ENCODE data around the gene XK.
"Not testable (repeated sequence)": the region's sequence is repeated elsewhere in the genome, so short reads cannot be mapped to it uniquely, and the experiment has no call there.

The XK gene

GRCh38 chrX:37685381-37686359 is at the start of gene XK:
TSS of gene XK (plus strand) at chrX:37685791. CDS start at chrX:37685962, 171 bp downstream.
- peak; percentile 21 for DNase-seq (ENCODE audit: low read depth)
- peak within 1 kb of the TSS; percentile 32 for H3K4me3 ChIP-seq (replicated peaks; ENCODE audit: low read depth, low read length)
- TF ChIP-seq CTCF (IDR thresholded peaks at IDR 0.05; ENCODE audit: low read length, missing control alignments): no peak

GRCh38 chrX:37638047-37638446 is 47.5 kb upstream of the XK start:
- TF ChIP-seq CTCF (IDR thresholded peaks at IDR 0.05; ENCODE audit: low read length, missing control alignments): no peak
- no peak overlapping the region for H3K4me3 ChIP-seq (replicated peaks; ENCODE audit: low read depth, low read length)
- no peak for DNase-seq (ENCODE audit: low read depth)

- no peak for TF ChIP-seq CTCF (IDR thresholded peaks at IDR 0.05; ENCODE audit: low read length, missing control alignments)
- DNase-seq (ENCODE audit: low read depth): no peak
- no peak overlapping the region for H3K4me3 ChIP-seq (replicated peaks; ENCODE audit: low read depth, low read length)
These were observed 45.4 kb upstream of the XK start for GRCh38 chrX:37640142-37640541.

GRCh38 chrX:37641859-37642258 is 43.7 kb upstream of the XK start:
- no peak for DNase-seq (ENCODE audit: low read depth)
- H3K4me3 ChIP-seq (replicated peaks; ENCODE audit: low read depth, low read length): no peak overlapping the region
- TF ChIP-seq CTCF (IDR thresholded peaks at IDR 0.05; ENCODE audit: low read length, missing control alignments): no peak

GRCh38 chrX:37644381-37645305 is 40.9 kb upstream of the XK start:
- TF ChIP-seq CTCF (IDR thresholded peaks at IDR 0.05; ENCODE audit: low read length, missing control alignments): no peak
- DNase-seq (ENCODE audit: low read depth): no peak
- no peak overlapping the region for H3K4me3 ChIP-seq (replicated peaks; ENCODE audit: low read depth, low read length)

- no peak for TF ChIP-seq CTCF (IDR thresholded peaks at IDR 0.05; ENCODE audit: low read length, missing control alignments)
- DNase-seq (ENCODE audit: low read depth): no peak
- H3K4me3 ChIP-seq (replicated peaks; ENCODE audit: low read depth, low read length): no peak overlapping the region
These were observed 39.3 kb upstream of the XK start for GRCh38 chrX:37646254-37646653.

GRCh38 chrX:37650879-37651278 is 34.7 kb upstream of the XK start:
- H3K4me3 ChIP-seq (replicated peaks; ENCODE audit: low read depth, low read length); DNase-seq (ENCODE audit: low read depth): not testable (repeated sequence)
